HEK293 (cell line): ENCODE data around the gene GALNTL6.

Experiments used
- CTCF ChIA-PET: fragments of 350-600 bp; formaldehyde crosslinking; extraction: SDS; loops from one replicate; lab custom pipeline; 2021; ENCODE audit warnings: antibody characterized with exemption; lab: Yijun Ruan, JAX
- POLR2A ChIA-PET: fragments of 300-600 bp; formaldehyde crosslinking; extraction: SDS; loops from one replicate; lab custom pipeline; 2020; ENCODE audit warnings: antibody characterized with exemption, inconsistent platforms; lab: Yijun Ruan, JAX
- H3K27ac ChIP-seq: fragments of 200-500 bp; sonication (Bioruptor generic); 2 replicates; pipeline ENCODE4 v1.5.1; 2014; ENCODE audit warnings: low read depth, low read length, control low read depth, inconsistent platforms; ENCODE audit errors: extremely low read depth
- H3K36me3 ChIP-seq, 2 experiments: fragments of 200-500 bp in 1 of 2; sonication (Bioruptor generic) in 1 of 2; 1 replicate in 1 of 2; 2 replicates in 1 of 2; pipeline ENCODE4 v1.5.1; 2014 to 2017; ENCODE audit warnings: inconsistent platforms in 2 of 2, low read length in 2 of 2; ENCODE audit not compliant: control insufficient read depth in 2 of 2, insufficient read depth in 1 of 2
- H3K4me1 ChIP-seq: fragments of 200-500 bp; sonication (Bioruptor generic); 2 replicates; pipeline ENCODE4 v1.5.1; 2014; ENCODE audit warnings: mild to moderate bottlenecking, low read length, inconsistent platforms; ENCODE audit not compliant: control insufficient read depth, insufficient read depth
- H3K4me3 ChIP-seq: 2 replicates; pipeline ENCODE4 v1.5.1; 2011; ENCODE audit warnings: low read depth, mild to moderate bottlenecking, control low read depth, low read length, moderate library complexity
- H3K9me3 ChIP-seq: fragments of 200-500 bp; sonication (Bioruptor generic); 2 replicates; pipeline ENCODE4 v1.5.1; 2014; ENCODE audit warnings: low read depth, low read length, inconsistent platforms; ENCODE audit not compliant: control insufficient read depth, insufficient read depth
- INSM2 ChIP-seq: fragments of 450-650 bp; formaldehyde crosslinking; IDR thresholded peaks from 2 replicates; pipeline ENCODE4 v1.5.1; 2016; ENCODE audit warnings: missing biosample characterization, missing genetic modification characterization
- KLF8 ChIP-seq: fragments of 450-650 bp; formaldehyde crosslinking; IDR thresholded peaks from 2 replicates; pipeline ENCODE4 v1.5.1; 2016; ENCODE audit warnings: missing biosample characterization, missing genetic modification characterization
- MEIS1 ChIP-seq: sonication (generic); formaldehyde crosslinking; IDR thresholded peaks from 2 replicates; pipeline ENCODE4 v1.8.1; 2022; ENCODE audit warnings: missing genetic modification reagents, mild to moderate bottlenecking, borderline replicate concordance
- MYNN ChIP-seq: fragments of 450-650 bp; formaldehyde crosslinking; IDR thresholded peaks from 2 replicates; pipeline ENCODE4 v1.5.1; 2016; ENCODE audit warnings: missing biosample characterization, missing genetic modification characterization, borderline replicate concordance
- PATZ1 ChIP-seq: fragments of 450-650 bp; formaldehyde crosslinking; IDR thresholded peaks from 2 replicates; pipeline ENCODE4 v1.5.1; 2016; ENCODE audit warnings: missing biosample characterization, missing genetic modification characterization
- SETDB1 ChIP-seq: IDR thresholded peaks from one replicate; pipeline ENCODE4 v1.6.1; 2017; ENCODE audit warnings: mild to moderate bottlenecking, low read length, moderate library complexity, mixed read lengths; ENCODE audit not compliant: insufficient read length
- TSHZ1 ChIP-seq: fragments of 450-650 bp; formaldehyde crosslinking; IDR thresholded peaks from 2 replicates; pipeline ENCODE4 v1.5.1; 2016; ENCODE audit warnings: missing biosample characterization, missing genetic modification characterization, borderline replicate concordance
- YY1 ChIP-seq: fragments of 450-650 bp; formaldehyde crosslinking; IDR thresholded peaks from 2 replicates; pipeline ENCODE4 v1.5.1; 2018; ENCODE audit warnings: missing biosample characterization, missing genetic modification characterization
- ZBTB11 ChIP-seq: fragments of 450-650 bp; formaldehyde crosslinking; conservative IDR thresholded peaks from 2 replicates; pipeline ENCODE4 v1.5.1; 2016; ENCODE audit warnings: low read depth, missing biosample characterization, missing genetic modification characterization
- ZBTB26 ChIP-seq: fragments of 450-650 bp; formaldehyde crosslinking; optimal IDR thresholded peaks from 2 replicates; pipeline ENCODE3; 2016; ENCODE audit warnings: missing biosample characterization, mild to moderate bottlenecking, missing genetic modification characterization
- ZFHX2 ChIP-seq: fragments of 450-650 bp; formaldehyde crosslinking; conservative IDR thresholded peaks from 2 replicates; pipeline ENCODE4 v1.5.1; 2016; ENCODE audit warnings: missing biosample characterization, missing genetic modification characterization
- ZFP37 ChIP-seq: fragments of 450-650 bp; formaldehyde crosslinking; IDR thresholded peaks from 2 replicates; pipeline ENCODE4 v1.5.1; 2016; ENCODE audit warnings: missing biosample characterization, missing genetic modification characterization
- ZFP69B ChIP-seq: fragments of 450-650 bp; formaldehyde crosslinking; IDR thresholded peaks from 2 replicates; pipeline ENCODE4 v1.5.1; 2016; ENCODE audit warnings: missing biosample characterization, missing genetic modification characterization
- ZNF132 ChIP-seq: fragments of 450-650 bp; formaldehyde crosslinking; IDR thresholded peaks from 2 replicates; pipeline ENCODE4 v1.5.1; 2017; ENCODE audit warnings: missing biosample characterization, missing genetic modification characterization, borderline replicate concordance
- ZNF133 ChIP-seq: fragments of 450-650 bp; formaldehyde crosslinking; IDR thresholded peaks from 2 replicates; pipeline ENCODE4 v1.5.1; 2016; ENCODE audit warnings: missing biosample characterization, missing genetic modification characterization
- ZNF138 ChIP-seq: fragments of 450-650 bp; formaldehyde crosslinking; IDR thresholded peaks from 2 replicates; pipeline ENCODE4 v1.5.1; 2016; ENCODE audit warnings: missing biosample characterization, missing genetic modification characterization, borderline replicate concordance
- ZNF221 ChIP-seq: fragments of 450-650 bp; formaldehyde crosslinking; IDR thresholded peaks from 2 replicates; pipeline ENCODE4 v1.5.1; 2017; ENCODE audit warnings: missing biosample characterization, missing genetic modification characterization, borderline replicate concordance
- ZNF416 ChIP-seq: fragments of 450-650 bp; formaldehyde crosslinking; IDR thresholded peaks from 2 replicates; pipeline ENCODE4 v1.5.1; 2016; ENCODE audit warnings: missing biosample characterization, missing genetic modification characterization
- ZNF544 ChIP-seq: fragments of 450-650 bp; formaldehyde crosslinking; IDR thresholded peaks from 2 replicates; pipeline ENCODE4 v1.5.0; 2017; ENCODE audit warnings: missing biosample characterization, missing genetic modification characterization
- ZNF658 ChIP-seq: fragments of 450-650 bp; formaldehyde crosslinking; IDR thresholded peaks from 2 replicates; pipeline ENCODE4; 2016; ENCODE audit warnings: missing biosample characterization, missing genetic modification characterization
- ZNF660 ChIP-seq: fragments of 450-650 bp; IDR thresholded peaks from 2 replicates; pipeline ENCODE4 v1.5.1; 2018; ENCODE audit warnings: missing biosample characterization, mild to moderate bottlenecking, missing genetic modification characterization

The GALNTL6 gene

GRCh38 chr4:172141025-172141424, 327.8 kb downstream of the GALNTL6 start:
- Histone ChIP-seq H3K4me1 (no peaks in the 10 kb centered on the region), H3K4me3 (no peak overlapping the region), H3K27ac (no peak overlapping the region), H3K36me3 (no peaks in the 10 kb centered on the region), H3K9me3 (no peaks in the 10 kb centered on the region)
- CTCF ChIA-PET, result interaction anchor here (0.6 to 0.7 kb wide), 2 partner anchors 239 to 1496 kb away, joined by 3 read pairs; no protein-coding TSS in a partner anchor
- TF ChIP-seq ZFP37 (tag by site-specific recombination) (no peak), ZNF416 (tag by site-specific recombination) (no peak), ZNF133 (tag by site-specific recombination) (no peak)
- POLR2A ChIA-PET, result no interaction called here

- Histone ChIP-seq H3K4me1 (no peaks in the 10 kb centered on the region; the same call in 1 of the 2 replicates), H3K4me3 (no peak overlapping the region), H3K9me3 (no peaks in the 10 kb centered on the region), H3K27ac (no peak overlapping the region), H3K36me3 (no peaks in the 10 kb centered on the region)
- no peak for TF ChIP-seq ZFHX2 (tag by site-specific recombination)
- TF ChIP-seq PATZ1 (tag by site-specific recombination), result no peak
- no peak for TF ChIP-seq ZBTB11 (tag by site-specific recombination)
- TF ChIP-seq ZNF658 (tag by site-specific recombination), result no peak
- no peak for TF ChIP-seq MYNN (tag by site-specific recombination)
- TF ChIP-seq ZBTB26 (tag by site-specific recombination), result no peak
- TF ChIP-seq ZNF138 (tag by site-specific recombination), result no peak
- TF ChIP-seq ZNF221 (tag by site-specific recombination), result no peak
- TF ChIP-seq ZFP69B (tag by site-specific recombination), result no peak
- no peak for TF ChIP-seq SETDB1
- TF ChIP-seq TSHZ1, result no peak
- no peak for TF ChIP-seq MEIS1 (CRISPR knock-in tag)
- no peak for TF ChIP-seq ZNF660 (tag by site-specific recombination)
- TF ChIP-seq YY1 (tag by site-specific recombination), result no peak
- TF ChIP-seq ZNF544 (tag by site-specific recombination), result no peak
- no peak for TF ChIP-seq KLF8 (tag by site-specific recombination)
- TF ChIP-seq ZNF132 (tag by site-specific recombination), result no peak
- no peak for TF ChIP-seq INSM2 (tag by site-specific recombination)
- POLR2A ChIA-PET, result interaction anchor here (0.6 kb wide), 1 partner anchor 366 kb away, joined by 4 read pairs; no protein-coding TSS in a partner anchor
- CTCF ChIA-PET, result no interaction called here
These were observed 329.1 kb downstream of the GALNTL6 start for GRCh38 chr4:172142281-172142741.
